GM20000 (cell line): ENCODE measurements around the gene TSN.
"Not testable (repeated sequence)": the region's sequence is repeated elsewhere in the genome, so short reads cannot be mapped to it uniquely, and the experiment has no call there.

Source experiments
- DNase-seq: peaks from one replicate; pipeline ENCODE4 v3.0.0; 2012; ENCODE audit warnings: low spot score
- TF ChIP-seq, protein P1 (sequence below): IDR thresholded peaks from 2 replicates; pipeline ENCODE4 v1.5.1; 2012; ENCODE audit warnings: mild to moderate bottlenecking, control low read depth; ENCODE audit errors: extremely low read depth, missing control alignments

TSN gene

DNA sequence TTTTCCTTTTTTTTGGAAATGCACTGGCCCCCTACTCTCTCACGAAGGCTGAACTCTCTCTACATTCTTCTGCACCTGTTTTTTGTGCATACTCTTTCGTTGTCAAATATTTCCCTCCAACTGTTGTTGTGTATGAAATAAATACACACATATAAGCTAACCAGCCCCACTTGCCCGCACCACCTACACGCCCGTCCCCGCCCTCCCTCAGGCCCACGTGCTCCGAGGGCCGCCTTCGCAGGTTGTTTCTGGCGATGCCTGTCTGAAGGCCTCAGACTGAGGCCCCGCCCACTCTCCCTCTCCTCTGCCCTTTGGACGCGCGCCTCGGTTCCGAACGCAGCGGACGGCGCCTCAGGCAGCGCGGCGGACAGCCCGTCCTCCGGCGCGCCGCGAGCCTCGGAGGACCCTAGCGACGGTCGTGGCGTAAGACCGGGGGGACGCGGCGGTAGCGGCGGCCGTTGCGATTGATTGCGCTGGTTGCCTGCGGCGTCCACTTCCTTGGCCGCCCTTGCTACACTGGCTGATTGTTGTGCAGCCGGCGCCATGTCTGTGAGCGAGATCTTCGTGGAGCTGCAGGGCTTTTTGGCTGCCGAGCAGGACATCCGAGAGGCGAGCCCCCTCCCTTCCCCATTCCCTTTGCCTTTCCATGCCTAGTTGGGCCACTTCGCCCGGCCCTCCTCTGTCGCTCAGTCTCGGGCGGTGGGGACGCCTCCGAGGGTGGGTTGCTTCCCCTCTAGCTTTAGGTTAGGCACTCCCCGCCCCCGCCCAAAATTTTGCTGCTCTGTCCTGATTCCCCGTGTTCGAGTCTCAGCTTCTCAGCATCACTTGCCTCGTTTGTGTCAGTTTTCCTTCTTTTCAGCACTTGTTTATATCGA, at the start of gene TSN:
TSS of gene TSN (plus strand) at position 415 of the 875 bp plus-strand sequence. CDS start at position 544, 129 bp downstream.
- peak; percentile 94 for DNase-seq
- TF ChIP-seq, protein P1, sequence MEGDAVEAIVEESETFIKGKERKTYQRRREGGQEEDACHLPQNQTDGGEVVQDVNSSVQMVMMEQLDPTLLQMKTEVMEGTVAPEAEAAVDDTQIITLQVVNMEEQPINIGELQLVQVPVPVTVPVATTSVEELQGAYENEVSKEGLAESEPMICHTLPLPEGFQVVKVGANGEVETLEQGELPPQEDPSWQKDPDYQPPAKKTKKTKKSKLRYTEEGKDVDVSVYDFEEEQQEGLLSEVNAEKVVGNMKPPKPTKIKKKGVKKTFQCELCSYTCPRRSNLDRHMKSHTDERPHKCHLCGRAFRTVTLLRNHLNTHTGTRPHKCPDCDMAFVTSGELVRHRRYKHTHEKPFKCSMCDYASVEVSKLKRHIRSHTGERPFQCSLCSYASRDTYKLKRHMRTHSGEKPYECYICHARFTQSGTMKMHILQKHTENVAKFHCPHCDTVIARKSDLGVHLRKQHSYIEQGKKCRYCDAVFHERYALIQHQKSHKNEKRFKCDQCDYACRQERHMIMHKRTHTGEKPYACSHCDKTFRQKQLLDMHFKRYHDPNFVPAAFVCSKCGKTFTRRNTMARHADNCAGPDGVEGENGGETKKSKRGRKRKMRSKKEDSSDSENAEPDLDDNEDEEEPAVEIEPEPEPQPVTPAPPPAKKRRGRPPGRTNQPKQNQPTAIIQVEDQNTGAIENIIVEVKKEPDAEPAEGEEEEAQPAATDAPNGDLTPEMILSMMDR, result no peak

DNA sequence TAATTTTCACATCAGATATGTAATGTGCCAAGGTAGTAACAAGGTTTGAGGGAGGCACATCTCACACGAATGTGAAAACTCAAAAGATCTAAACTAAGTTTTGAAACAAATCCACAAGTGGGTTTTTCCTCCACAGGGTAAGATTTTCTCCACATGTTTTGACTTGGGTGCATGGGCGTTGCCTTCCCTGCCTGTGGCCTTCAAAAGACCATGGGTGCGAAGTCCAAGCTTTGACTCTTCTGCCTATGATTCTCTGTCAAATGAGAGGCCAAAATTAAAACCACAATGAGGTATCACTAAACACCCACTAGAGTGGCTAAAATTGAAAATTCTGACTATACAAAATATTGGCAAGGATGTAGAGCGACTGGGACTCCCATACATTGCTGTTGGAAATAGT, 49.5 kb upstream of the TSN start:
- TF ChIP-seq, protein P1, result no peak
- no peak for DNase-seq

DNA sequence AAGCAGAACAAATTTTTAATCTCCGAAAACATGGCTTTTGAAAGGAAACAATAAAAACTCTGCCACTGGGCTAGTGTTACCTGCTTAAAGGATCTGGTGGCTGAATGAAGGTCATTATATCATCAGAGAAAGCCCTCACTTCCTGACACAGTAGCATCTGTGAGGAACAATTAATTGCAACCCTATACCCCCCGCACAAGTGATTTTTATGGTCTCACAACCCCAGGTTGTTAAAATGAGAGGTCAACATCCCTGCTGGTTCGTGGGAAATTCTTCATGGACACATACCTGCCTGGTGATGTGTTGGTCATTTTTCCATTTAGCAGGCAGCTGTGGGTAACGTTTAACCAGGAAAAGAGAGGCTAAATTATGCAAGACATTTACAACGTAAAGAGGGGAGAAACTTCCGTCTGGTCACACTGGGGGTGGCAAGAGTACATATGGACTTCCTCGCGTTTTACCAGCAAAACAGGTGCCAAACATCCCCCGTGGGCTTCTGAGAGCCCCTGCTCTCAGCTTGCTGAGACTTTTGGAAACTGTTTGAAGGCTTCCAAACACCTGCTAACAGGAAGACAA, 48.0 kb upstream of the TSN start:
- TF ChIP-seq, protein P1, result no peak
- DNase-seq, result no peak

DNA sequence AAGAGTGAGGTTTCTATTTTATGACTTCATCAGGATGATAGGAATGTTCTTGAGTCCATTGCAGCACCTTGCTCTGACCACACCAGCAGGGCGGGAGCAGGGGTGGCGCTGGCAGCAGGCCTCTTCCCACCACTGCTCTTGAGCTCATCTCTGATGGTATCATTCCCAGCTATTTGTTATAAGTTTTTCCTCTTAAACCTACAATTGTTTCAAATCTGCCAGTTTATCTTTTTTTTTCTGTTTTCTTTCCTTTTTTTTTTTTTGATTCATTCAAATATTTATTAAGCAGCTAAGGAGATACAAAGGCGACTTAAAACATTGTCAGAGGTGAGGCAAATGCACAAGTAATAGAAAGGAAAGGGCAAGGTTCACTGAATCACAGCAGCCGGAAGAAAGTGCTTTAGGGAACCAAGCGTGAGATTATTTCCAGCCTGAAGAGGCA, 47.5 kb upstream of the TSN start:
- TF ChIP-seq, protein P1, result no peak
- no peak for DNase-seq

DNA sequence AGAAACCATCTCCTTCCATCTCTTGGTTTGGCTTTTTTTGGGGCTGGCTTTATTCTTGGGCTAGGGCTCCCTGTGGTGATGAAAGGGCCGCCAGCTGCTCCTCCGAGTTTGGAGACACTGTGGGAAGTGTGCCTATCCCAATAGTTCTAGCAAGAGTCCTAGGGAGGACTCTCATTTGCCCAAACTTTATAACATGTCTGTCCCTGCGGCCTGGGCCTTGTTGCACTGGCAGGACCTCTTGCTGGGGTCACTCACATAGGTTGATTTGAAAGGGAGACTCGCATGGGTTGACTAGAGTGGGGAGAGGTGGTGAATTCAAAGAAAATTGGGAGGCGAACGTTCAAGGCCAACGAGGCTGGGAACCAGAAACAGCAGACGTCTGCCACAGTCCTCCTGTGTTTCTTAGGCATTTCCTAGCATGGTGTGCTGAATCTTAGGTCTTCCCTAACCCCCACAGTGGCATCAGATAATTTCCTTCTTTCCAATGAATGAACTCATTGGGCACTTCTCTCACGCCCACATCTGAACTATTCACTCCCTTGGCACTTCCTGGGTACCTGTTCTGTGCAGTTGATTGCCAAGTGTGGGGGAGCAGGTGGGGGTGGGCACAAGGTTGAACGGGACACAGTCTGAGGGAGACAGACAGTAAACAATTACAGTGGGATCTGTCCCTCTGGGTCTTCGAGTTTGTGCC, 45.5 kb upstream of the TSN start:
- no peak for DNase-seq
- TF ChIP-seq, protein P1, result no peak

DNA sequence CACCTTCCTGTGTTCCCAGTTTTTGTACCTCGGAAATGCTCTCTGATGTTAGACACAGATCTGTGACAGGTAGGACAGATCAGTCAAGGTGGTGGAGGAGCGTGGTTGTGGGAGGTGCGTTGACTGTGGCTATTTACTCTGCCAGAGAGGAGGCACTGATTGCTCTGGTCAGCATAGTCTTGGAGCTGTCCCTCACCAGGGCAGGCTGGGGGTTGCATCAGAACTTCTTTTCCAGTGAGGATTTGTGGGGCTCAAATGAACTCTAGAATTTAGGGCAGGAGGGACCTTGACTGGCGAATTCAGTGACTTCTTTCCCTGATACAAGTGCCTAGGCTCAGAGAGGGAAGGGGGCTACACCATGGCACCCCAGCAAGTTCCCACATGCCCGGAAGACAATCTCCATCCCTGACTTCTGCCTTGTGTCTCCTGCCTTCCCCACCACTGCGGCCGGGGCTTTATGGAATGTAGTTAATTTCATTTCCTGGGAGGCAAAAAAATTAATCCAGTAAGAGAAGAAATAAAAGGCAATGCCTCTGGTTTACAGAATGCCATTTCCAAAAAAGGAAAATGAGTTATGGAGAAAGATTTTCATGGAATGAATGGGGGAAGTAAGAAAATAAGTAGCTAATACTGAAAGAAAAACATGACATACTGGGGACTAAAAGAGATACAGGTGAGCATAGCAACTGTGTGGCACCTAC, 44.8 kb upstream of the TSN start:
- TF ChIP-seq, protein P1, result no peak

DNA sequence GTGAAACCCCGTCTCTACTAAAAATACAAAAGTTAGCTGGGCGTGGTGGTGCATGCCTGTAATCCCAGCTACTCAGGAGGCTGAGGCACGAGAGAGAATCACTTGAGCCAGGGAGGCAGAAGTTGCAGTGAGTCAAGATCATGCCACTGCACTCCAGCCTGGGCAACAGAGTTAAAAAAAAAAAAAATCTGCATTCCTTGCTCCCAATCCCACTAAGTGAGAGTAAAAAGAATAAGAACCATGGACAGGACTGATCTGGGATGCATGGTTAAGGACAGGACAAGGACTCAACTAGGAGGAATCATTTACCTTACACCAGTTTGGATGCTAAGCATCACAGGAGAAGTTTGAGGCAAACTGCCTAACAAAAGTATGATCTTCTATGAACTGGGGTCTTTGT, 44.0 kb upstream of the TSN start:
- DNase-seq, result not testable (repeated sequence)

More for the DNA sequence above, 44.8 kb upstream of the TSN start:
- DNase-seq, result no peak
